ENCODE results near the gene TMEM52.

The TMEM52 gene

DNA sequence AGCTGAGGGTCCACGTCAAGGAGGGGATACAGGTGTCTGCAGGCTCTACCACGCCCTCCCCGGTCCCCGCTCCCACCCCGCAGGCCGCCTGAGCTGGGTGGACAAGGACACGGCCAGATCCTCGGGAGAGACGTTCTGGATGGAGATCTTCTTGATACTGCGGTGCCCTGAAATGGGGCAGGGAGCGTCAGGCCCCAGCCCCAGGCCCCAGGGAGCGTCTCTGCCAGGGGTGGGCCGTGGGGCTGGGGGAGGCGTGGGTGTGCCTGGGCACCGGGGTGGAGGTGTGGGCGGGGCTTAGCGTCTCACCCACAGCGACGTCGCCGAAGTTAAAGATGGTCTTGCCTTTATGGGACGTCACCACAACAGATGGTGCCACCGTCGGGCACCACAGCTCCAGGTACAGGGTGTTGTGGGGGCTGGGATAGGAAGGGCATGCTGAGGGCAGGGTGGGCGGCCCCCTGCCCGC, 7.3 kb upstream of the TMEM52 start:
- no peak overlapping the region for H3K4me3 ChIP-seq (ENCODE audit: low read length)
- no peak for TF ChIP-seq ZNF274 (IDR thresholded peaks at IDR 0.05; ENCODE audit: low read depth, low read length)

DNA sequence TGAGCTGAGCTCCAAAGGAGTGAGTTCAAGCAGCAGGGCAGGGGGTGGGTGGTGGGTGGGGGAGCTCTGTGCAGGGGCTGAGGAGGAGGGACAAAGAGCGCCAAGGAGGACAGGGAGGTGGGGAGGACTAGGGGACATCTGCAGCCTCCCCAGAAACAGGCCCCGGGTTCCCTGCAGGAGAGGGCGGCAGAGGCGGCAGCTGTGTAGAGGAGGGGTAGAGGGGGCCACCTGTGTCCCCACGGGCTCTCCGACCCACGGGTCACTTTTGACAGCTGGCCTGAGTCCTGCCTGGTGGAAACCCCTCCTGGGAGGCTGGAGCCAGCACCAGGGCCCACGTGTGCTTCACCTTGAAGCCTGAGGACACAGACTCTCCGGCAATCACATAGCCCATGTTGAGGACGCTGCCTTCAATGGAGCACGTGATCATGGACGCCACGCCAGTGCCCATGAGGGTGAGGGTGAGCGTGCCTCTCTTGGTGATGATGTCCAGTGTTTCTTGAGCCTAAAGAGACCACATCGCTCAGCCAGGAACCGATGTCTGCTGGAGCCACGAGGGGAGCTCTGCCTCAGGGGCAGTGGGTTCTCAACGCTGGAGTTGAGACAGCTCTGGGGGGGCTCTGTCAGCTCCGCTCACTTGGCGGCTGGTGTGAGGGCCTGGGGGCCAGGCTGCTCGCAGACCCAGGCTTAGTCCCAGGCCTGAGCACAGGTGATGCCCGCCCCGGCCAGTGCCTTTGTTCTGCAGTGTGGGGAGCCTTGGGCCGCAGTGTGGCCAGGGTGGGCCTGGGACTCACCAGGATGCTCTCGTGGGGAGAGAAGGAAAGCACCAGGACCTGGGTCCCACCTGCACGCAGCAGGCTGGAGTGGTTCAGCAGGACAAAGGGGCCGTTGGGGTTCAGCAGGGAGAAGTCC, 6.6 kb upstream of the TMEM52 start:
- H3K4me3 ChIP-seq (ENCODE audit: low read length), result no peak overlapping the region
- TF ChIP-seq ZNF274 (IDR thresholded peaks at IDR 0.05; ENCODE audit: low read depth, low read length), result no peak

DNA sequence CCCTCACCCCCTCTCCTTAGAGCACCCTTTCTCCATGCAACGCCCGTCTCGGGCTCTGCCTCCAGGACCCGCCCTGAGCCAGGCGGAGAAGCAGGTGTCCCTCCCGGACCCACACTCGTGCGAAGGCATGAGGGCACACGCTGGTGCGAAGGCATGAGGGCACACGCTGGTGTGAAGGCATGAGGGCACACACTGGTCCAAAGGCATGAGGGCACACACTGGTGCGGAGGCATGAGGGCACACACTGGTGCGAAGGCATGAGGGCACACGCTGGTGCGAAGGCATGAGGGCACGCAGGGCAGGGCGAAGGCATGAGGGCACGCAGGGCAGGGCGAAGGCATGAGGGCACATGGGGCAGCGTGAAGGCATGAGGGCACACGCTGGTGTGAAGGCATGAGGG, 5.8 kb upstream of the TMEM52 start:
- no peak for TF ChIP-seq ZNF274 (IDR thresholded peaks at IDR 0.05; ENCODE audit: low read depth, low read length)
- H3K4me3 ChIP-seq (ENCODE audit: low read length), result no peak overlapping the region

DNA sequence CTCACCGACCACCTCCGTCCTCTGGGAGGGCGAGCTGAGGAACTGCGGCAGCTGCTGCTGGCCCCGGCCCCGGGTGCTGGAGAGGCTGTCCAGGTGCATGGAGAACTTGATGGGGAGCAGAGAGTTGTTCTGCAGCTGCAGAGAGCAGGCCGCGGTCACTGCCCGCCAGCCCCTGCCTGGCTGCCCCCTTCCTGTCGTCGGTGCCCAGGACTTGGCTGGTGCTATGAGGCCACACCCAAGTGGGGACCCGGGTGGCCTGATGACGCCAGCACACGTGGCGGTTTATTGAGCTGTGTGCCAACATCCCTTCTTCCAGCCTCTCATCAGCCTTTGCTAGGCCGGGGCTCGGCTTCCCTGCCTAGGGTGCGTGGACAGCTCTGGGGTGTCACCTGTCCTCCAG, 5.3 kb upstream of the TMEM52 start:
- TF ChIP-seq ZNF274 (IDR thresholded peaks at IDR 0.05; ENCODE audit: low read depth, low read length), result no peak
- H3K4me3 ChIP-seq (ENCODE audit: low read length), result no peak overlapping the region

DNA sequence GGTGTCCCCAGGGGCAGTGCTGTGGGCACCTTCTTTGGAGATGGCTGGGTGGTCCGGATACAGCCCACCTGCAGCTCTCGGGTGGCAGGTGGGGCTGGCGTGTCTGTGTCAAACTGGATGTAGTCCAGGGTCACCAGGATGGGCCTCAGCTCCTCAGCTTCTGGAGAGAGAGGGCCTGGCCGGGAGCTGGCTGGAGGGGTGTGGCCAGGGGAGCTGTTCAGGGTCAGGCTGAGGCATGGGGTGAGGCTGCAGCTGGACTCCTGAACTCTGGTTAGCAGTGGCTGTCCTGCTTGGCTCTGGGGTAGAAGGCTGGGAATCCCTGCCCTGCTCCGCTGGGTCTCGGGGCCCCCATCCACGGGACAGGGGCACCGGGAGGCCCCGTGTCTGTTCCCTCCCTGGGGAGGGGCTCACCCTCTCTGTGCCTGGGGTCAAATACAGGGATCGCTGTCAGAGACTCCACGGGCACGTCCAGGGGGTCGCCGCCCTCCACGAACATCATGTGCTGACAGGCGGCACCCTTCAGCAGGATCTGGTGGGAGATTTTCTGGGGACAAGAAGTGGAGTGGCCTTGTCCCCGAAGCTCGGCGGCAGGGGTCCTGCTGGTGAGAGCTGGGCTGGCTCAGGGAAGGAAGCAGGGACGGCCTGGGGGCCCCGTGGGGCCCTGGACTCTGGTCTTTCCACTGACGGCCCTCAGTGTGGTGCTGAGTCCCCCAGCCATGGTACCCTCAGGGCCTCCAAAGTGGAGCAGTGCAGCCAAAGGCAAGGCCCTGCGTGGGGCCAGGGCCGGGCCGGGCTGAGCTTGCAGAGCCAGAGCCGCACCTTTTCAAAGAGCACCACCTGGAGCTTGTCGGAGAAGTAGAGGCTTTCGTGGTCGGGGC, 4.1 kb upstream of the TMEM52 start:
- no peak overlapping the region for H3K4me3 ChIP-seq (ENCODE audit: low read length)
- no peak for TF ChIP-seq ZNF274 (IDR thresholded peaks at IDR 0.05; ENCODE audit: low read depth, low read length)

DNA sequence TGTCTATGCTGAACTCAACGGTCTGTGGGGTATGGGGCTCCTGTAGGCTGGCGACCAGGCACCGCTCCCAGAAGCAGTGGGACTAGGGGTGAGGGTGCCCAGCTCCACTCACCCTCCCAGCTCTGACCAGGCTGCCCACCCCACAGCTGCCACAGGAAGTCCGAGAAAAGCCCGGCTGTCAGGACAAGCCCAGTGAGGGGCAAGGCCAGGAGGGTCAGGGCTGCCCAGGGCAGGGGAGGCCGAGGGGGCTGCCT, 3.5 kb upstream of the TMEM52 start:
- no peak overlapping the region for H3K4me3 ChIP-seq (ENCODE audit: low read length)
- TF ChIP-seq ZNF274 (IDR thresholded peaks at IDR 0.05; ENCODE audit: low read depth, low read length), result no peak

DNA sequence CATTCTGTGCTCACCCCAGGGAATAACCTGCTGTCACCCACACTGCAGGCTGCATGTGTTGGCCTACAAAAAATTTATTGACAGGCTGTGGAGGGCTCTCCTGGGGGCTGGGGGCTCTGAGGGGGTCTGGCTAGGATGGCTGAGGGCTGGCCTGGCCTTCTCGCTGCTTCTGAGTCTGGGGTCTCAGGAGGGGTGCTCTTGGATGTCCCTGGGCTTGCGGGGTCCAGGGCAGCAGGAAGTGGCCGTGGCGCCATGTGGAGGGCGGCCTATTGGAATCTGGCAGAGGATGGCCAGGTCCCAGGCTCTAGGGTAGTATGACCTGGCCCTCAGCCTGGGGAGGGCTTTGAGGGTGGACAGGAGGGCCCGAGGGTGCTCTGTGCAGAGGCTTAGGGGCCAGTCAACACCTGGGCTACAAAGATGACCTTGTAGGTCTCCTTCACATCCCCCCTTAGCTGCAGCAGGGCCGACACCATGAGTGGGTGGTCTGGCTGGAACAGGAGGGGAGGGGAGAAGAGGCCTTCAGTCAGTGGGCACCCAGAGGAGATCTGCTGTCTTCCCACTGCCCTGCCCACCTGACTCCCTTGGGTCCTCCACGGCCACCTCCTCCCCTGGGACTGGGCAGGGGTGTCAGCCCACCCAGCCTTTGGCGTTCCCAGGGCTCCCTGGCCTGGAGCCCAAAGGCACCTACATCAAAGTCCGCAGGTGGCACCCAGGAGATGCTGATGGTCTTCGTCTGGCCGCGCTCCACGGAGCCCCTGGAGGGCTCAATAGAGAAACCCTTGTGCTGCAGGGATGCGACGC, 3.0 kb upstream of the TMEM52 start:
- no peak for TF ChIP-seq ZNF274 (IDR thresholded peaks at IDR 0.05; ENCODE audit: low read depth, low read length)
- no peak overlapping the region for H3K4me3 ChIP-seq (ENCODE audit: low read length)

DNA sequence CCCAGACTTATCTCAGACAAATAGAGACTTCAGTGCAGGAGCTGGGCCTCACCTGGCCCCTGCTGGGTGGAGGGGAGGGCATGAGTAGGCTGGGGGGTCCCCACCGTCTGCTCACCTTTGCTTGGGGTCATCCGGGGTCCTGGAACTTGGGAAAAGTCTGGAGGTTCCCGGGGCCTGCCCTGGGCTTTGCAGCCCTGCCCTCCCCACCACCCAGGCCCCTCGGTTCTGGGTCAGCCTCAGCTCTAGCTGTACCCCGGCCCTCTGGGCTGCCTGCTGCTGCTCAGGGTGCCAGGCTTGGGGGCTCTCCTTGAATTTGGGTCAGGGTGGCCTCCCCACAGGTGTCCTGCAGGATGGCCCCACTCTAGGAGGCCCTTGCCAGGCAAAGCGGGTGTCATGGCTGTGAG, 2.4 kb upstream of the TMEM52 start:
- no peak overlapping the region for H3K4me3 ChIP-seq (ENCODE audit: low read length)
- TF ChIP-seq ZNF274 (IDR thresholded peaks at IDR 0.05; ENCODE audit: low read depth, low read length), result no peak

DNA sequence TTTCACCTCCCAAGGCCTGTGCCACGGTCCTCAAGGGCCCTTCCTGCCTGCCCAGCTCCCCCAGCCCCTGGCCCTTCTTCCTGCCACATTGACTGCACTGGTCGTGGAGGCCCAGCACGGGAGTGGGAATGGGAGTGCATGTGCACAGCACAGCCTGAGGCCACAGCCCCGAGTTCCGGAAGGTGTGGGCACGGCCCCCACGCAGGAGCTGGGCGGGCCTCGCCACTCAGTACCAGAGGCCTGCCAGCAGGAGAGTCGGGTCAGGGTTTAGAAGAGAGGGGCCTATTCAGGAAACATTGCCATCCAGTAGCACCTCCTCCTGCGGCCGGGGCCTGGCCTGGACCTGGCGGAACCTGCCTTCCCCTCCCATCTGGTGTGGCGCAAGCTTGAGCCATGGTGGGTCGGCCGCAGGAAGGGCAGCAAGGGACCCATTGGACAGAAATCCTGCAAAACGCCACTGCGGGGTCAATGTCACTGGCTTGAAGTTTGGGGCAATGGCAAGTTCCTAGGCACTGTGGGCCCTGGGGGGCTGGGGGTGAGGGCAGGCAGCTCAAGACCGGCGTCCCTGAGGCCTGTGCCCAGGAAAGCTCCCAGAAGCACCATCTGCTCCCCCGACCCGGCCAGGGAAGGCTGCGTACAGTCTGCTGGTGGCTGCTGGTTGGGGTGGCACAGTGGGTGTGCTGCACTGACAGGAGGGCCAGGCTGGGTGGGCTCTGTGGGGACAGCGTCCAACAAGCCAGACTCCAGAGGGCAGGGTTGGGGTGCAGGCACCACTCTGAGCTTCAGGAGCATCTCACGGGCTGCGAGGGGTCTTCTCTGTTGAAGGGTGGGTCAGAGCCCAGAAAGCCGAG, 1.8 kb upstream of the TMEM52 start:
- H3K4me3 ChIP-seq (ENCODE audit: low read length), result no peak overlapping the region
- TF ChIP-seq ZNF274 (IDR thresholded peaks at IDR 0.05; ENCODE audit: low read depth, low read length), result no peak

DNA sequence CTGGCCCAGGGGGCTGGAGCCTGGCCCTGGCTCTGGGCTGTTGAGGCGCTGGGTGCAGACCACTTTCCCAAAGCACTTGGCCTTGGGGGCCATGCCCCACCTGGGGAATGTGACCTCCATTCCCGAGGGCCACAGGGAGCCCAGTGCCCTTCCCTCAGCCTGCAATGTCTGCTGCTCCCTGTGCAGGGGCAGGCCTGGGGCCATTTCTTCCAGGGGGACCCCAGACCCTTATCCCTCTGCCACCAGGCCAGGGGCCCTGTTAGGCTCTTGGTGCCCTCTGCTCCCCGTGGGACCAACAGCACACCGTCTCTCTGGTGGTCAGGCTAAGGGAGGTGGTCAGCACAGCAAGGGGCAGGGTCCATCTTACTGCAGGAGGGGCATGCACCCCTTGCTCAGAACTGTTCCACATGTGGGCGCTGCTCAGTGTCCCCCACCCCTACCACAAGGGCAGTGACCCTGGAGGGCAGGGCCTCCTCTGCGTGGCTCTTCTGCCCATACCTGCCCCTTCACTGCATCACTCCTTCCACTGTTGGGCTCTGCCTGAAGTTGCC, 1.1 kb upstream of the TMEM52 start:
- no peak for TF ChIP-seq ZNF274 (IDR thresholded peaks at IDR 0.05; ENCODE audit: low read depth, low read length)
- no peak overlapping the region for H3K4me3 ChIP-seq (ENCODE audit: low read length)

DNA sequence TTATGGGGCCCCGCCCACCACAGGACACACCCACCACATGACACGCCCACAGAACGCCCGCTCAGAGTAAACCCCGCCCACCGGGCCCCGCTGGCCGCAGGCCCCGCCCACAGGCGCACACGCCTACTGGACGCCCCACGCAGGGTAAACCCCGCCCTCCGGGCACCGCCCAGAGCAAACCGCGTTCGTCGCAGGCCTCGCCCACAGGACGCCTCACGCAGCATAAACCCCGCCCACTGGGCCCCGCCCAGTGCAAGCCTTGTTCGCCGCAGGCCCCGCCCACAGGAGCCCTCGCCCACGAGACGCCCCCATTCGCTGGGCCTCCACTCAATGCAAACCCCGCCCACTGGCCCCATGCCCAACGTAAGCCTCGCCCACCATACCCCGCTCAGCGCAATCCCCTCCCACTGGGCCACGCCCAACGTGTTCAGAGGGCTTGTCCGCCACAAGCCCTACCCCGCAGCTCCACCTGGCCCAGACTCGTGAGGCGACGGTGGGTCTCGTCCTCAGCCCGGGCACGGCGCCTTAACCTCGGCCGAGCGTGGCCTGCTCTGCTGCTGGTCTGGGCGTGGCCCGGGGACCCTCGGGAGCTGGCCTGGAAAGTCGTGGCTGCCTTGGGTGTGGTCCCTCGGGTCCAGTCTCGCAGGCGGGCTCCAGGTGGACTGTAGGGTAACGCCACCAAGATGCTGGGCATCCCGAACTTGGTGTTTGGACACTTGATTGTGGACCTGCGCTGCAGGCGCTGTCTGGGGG, 401 bp upstream of the TMEM52 start:
- peak overlapping the region; percentile 60; the same call in 1 of the 2 replicates for H3K4me3 ChIP-seq (ENCODE audit: low read length)

More for the DNA sequence above, 401 bp upstream of the TMEM52 start:
- no peak for TF ChIP-seq ZNF274 (IDR thresholded peaks at IDR 0.05; ENCODE audit: low read depth, low read length)
